CD4-positive, CD25-positive, alpha-beta regulatory T cell (primary cell): ENCODE measurements around the gene SYPL2. TPM values are rescaled to one million over a fixed set of nuclear protein-coding genes. Genes with fewer than 3 reads are reported as not detected.
A peak's percentile ranks its signal among the peaks of the same experiment; 100 is the strongest.

Source experiments
- ATAC-seq, 2 donors: fragments of 150-1000 bp; cut with Tn5 transposase; one replicate each; pipeline ENCODE4 v1.10.0; 2021; ENCODE audit warnings: low read depth in 2 of 2, moderate number of reproducible peaks in 2 of 2, moderate library complexity in 1 of 2
- DNase-seq, 3 donors: peaks; one replicate each; pipeline versions ENCODE4 v3.0.0 to v3.0.0-alpha.2; 2012 to 2022; ENCODE audit warnings: mixed read lengths in 1 of 3
- H3K27ac ChIP-seq: one replicate; pipeline ENCODE4 v1.7.0; 2013; ENCODE audit warnings: mild to moderate bottlenecking, low read length; ENCODE audit not compliant: insufficient read depth, poor library complexity, severe bottlenecking
- H3K27me3 ChIP-seq: one replicate; pipeline ENCODE4 v1.7.0; 2013; ENCODE audit warnings: low read length; ENCODE audit not compliant: control insufficient read depth, insufficient read depth
- H3K36me3 ChIP-seq: one replicate; pipeline ENCODE4 v1.7.0; 2013; ENCODE audit warnings: mild to moderate bottlenecking, low read length, moderate library complexity; ENCODE audit not compliant: control insufficient read depth, insufficient read depth
- H3K4me1 ChIP-seq: 2 replicates; pipeline ENCODE4 v1.7.0; 2013; ENCODE audit warnings: mild to moderate bottlenecking, low read length; ENCODE audit not compliant: insufficient read depth, control insufficient read depth, poor library complexity, severe bottlenecking
- H3K4me3 ChIP-seq: one replicate; pipeline ENCODE4 v1.7.0; 2013; ENCODE audit warnings: low read depth, mild to moderate bottlenecking, low read length, moderate library complexity
- H3K9me3 ChIP-seq, 2 experiments: 1 replicate in 1 of 2; 2 replicates in 1 of 2; pipeline ENCODE4 v1.7.0; 2013; ENCODE audit warnings: low read length in 2 of 2, mild to moderate bottlenecking in 1 of 2, moderate library complexity in 1 of 2; ENCODE audit not compliant: control insufficient read depth in 2 of 2
- H3K27ac Mint-ChIP-seq, 3 donors: one replicate each; pipeline ENCODE4 v1.8.0; 2020 to 2022; ENCODE audit warnings: mild to moderate bottlenecking in 3 of 3, mixed read lengths in 3 of 3, moderate library complexity in 2 of 3
- H3K27me3 Mint-ChIP-seq: one replicate; pipeline ENCODE4 v1.8.0; 2022; ENCODE audit warnings: mild to moderate bottlenecking, mixed read lengths
- H3K36me3 Mint-ChIP-seq: one replicate; pipeline ENCODE4 v1.8.0; 2020; ENCODE audit warnings: mixed read lengths
- H3K4me1 Mint-ChIP-seq, 4 donors: one replicate each; pipeline ENCODE4 v1.8.0; 2020 to 2022; ENCODE audit warnings: mixed read lengths in 4 of 4, mild to moderate bottlenecking in 1 of 4
- H3K4me3 Mint-ChIP-seq, 4 donors: one replicate each; pipeline ENCODE4 v1.8.0; 2020 to 2022; ENCODE audit warnings: mild to moderate bottlenecking in 4 of 4, mixed read lengths in 4 of 4, moderate library complexity in 3 of 4
- H3K9me3 Mint-ChIP-seq, 7 donors: one replicate each; pipeline ENCODE4 v1.8.0; 2020 to 2022; ENCODE audit warnings: mixed read lengths in 7 of 7, mild to moderate bottlenecking in 3 of 7, moderate library complexity in 2 of 7
- polyA plus RNA-seq, 4 donors: library from polyadenylated mRNA; unstranded; fragments of 300-500 nt; fragmentation: Illumina TruSeq; gene quantifications; one replicate each; pipeline ENCODE4 v1.2.3, GENCODE V29; 2021
- total RNA-seq: library from RNA; stranded (reverse); gene quantifications from one replicate; pipeline ENCODE4 v1.2.3, GENCODE V29; 2022

Gene SYPL2
- total RNA-seq = not detected
- polyA plus RNA-seq = not detected

GRCh38 chr1:109466452-109467300 lies at the start of gene SYPL2:
SYPL2 (plus strand) TSS chr1:109466546; CDS start chr1:109466844, 298 bp downstream.
- Histone ChIP-seq H3K27me3 (peaks cover 38% of the 10 kb centered on the region), H3K9me3 (no peaks in the 10 kb centered on the region), H3K4me1 (peaks cover 11% of the 10 kb centered on the region), H3K27ac (no peak within 1 kb of the TSS), H3K4me3 (no peak within 1 kb of the TSS), H3K36me3 (no peaks in the 10 kb centered on the region)
- Mint-ChIP-seq H3K27ac (no peak within 1 kb of the TSS), H3K4me3 (peak within 1 kb of the TSS; percentile 76 to 90 (median 82)), H3K27me3 (peaks cover 94% of the 10 kb centered on the region), H3K36me3 (no peaks in the 10 kb centered on the region), H3K9me3 (peaks cover 0 to 3% (median 0%) of the 10 kb centered on the region in 7 donors), H3K4me1 (peaks cover 0 to 7% (median 5%) of the 10 kb centered on the region in 4 donors)
- ATAC-seq (no peak), DNase-seq (no peak)

- H3K27ac ChIP-seq = peak overlapping the region; percentile 95
- peaks cover 50% of the 10 kb centered on the region for H3K4me1 ChIP-seq
- ATAC-seq (no peak), DNase-seq (no peak)
- H3K36me3 ChIP-seq = peaks cover 27% of the 10 kb centered on the region
- peak overlapping the region; percentile 16 for H3K4me3 ChIP-seq
- Mint-ChIP-seq H3K9me3 (no peaks in the 10 kb centered on the region), H3K27ac (peak overlapping the region; percentile 88 to 99 (median 99)), H3K4me3 (peak overlapping the region; percentile 12 to 73 (median 44)), H3K27me3 (no peaks in the 10 kb centered on the region), H3K4me1 (peaks cover 12 to 62% (median 46%) of the 10 kb centered on the region in 4 donors), H3K36me3 (peaks cover 20% of the 10 kb centered on the region)
- H3K9me3 ChIP-seq = no peaks in the 10 kb centered on the region
- H3K27me3 ChIP-seq = no peaks in the 10 kb centered on the region
These were observed 42.8 kb upstream of the SYPL2 start for GRCh38 chr1:109423498-109423897.

- DNase-seq = peak in 2 of 3 donors; percentile 78 to 87
- Histone ChIP-seq H3K4me3 (peak overlapping the region; percentile 98), H3K36me3 (peaks cover 8% of the 10 kb centered on the region), H3K27ac (peak overlapping the region; percentile 95), H3K27me3 (no peaks in the 10 kb centered on the region), H3K4me1 (peaks cover 50% of the 10 kb centered on the region), H3K9me3 (no peaks in the 10 kb centered on the region)
- Mint-ChIP-seq H3K27ac (peak overlapping the region; percentile 97 to 99 (median 99)), H3K4me3 (peak overlapping the region; percentile 98 to 99 (median 99)), H3K4me1 (peaks cover 12 to 50% (median 40%) of the 10 kb centered on the region in 4 donors), H3K27me3 (no peaks in the 10 kb centered on the region), H3K9me3 (no peaks in the 10 kb centered on the region), H3K36me3 (peaks cover 6% of the 10 kb centered on the region)
- peak; percentile 36 to 43 for ATAC-seq
These were observed 40.7 kb upstream of the SYPL2 start for GRCh38 chr1:109425391-109426280.

GRCh38 chr1:109426281-109427170 lies 39.8 kb upstream of the SYPL2 start, which contains the start of gene PSMA5:
PSMA5 (minus strand) TSS chr1:109426448; CDS start chr1:109426330, 118 bp downstream.
- H3K9me3 Mint-ChIP-seq = no peaks in the 10 kb centered on the region
- H3K4me1 Mint-ChIP-seq = peaks cover 12 to 45% (median 36%) of the 10 kb centered on the region in 4 donors
- no peaks in the 10 kb centered on the region for H3K9me3 ChIP-seq

GRCh38 chr1:109427171-109427467 lies 39.2 kb upstream of the SYPL2 start:
- H3K4me3 Mint-ChIP-seq = peak overlapping the region; percentile 98 to 99 (median 99)
- peaks cover 45% of the 10 kb centered on the region for H3K4me1 ChIP-seq
- peaks cover 3% of the 10 kb centered on the region for H3K36me3 Mint-ChIP-seq
- no peaks in the 10 kb centered on the region for H3K27me3 Mint-ChIP-seq
- no peak for DNase-seq
- no peaks in the 10 kb centered on the region for H3K27me3 ChIP-seq
- H3K27ac Mint-ChIP-seq = peak overlapping the region; percentile 4 to 99 (median 42)
- H3K9me3 ChIP-seq = no peaks in the 10 kb centered on the region
- ATAC-seq = no peak
- H3K4me1 Mint-ChIP-seq = peaks cover 12 to 39% (median 33%) of the 10 kb centered on the region in 4 donors
- no peaks in the 10 kb centered on the region for H3K9me3 Mint-ChIP-seq
- peak overlapping the region; percentile 95 for H3K27ac ChIP-seq
- H3K36me3 ChIP-seq = no peaks in the 10 kb centered on the region
- H3K4me3 ChIP-seq = peak overlapping the region; percentile 98

More at GRCh38 chr1:109426281-109427170, 39.8 kb upstream of the SYPL2 start, which contains the start of gene PSMA5:
- Mint-ChIP-seq H3K27ac (peak within 1 kb of the TSS; percentile 97 to 99 (median 99)), H3K4me3 (peak within 1 kb of the TSS; percentile 98 to 99 (median 99)), H3K27me3 (no peaks in the 10 kb centered on the region), H3K36me3 (peaks cover 3% of the 10 kb centered on the region)
- ATAC-seq = peak; percentile 95 to 96
- H3K27me3 ChIP-seq = no peaks in the 10 kb centered on the region
- no peaks in the 10 kb centered on the region for H3K36me3 ChIP-seq
- peak; percentile 94 to 100 (median 96) for DNase-seq
- H3K4me1 ChIP-seq = peaks cover 50% of the 10 kb centered on the region
- peak within 1 kb of the TSS; percentile 95 for H3K27ac ChIP-seq
- H3K4me3 ChIP-seq = peak within 1 kb of the TSS; percentile 98

DNA sequence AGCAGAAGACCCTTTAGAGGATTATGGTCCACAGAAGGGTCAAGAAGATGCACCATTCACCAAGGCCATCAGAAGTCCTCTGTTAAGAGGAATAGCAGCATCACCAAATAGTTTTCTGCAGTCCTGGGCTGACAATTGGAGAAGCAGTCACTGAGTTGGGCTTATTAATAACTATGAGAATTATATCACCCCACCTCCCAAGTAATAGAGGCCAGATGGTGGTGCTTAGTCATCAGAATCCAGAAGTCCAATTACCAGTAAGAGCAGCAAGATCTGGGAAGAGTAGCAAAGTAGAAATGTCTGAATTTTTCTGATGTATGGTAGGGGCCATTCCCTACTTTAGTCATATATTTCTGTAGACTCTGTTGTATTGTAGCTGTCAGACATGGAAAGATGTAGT lies 34.0 kb upstream of the SYPL2 start:
- H3K36me3 Mint-ChIP-seq = no peaks in the 10 kb centered on the region
- ATAC-seq (no peak), DNase-seq (no peak)
- peaks cover 2 to 5% (median 4%) of the 10 kb centered on the region in 4 donors for H3K4me1 Mint-ChIP-seq
- peaks cover 5% of the 10 kb centered on the region for H3K27me3 Mint-ChIP-seq
- H3K27ac ChIP-seq = no peak overlapping the region
- H3K9me3 Mint-ChIP-seq = peaks cover 0 to 4% (median 0%) of the 10 kb centered on the region in 7 donors
- H3K9me3 ChIP-seq = no peaks in the 10 kb centered on the region
- H3K4me1 ChIP-seq = peaks cover under 1% of the 10 kb centered on the region
- no peak overlapping the region for H3K27ac Mint-ChIP-seq
- H3K27me3 ChIP-seq = no peaks in the 10 kb centered on the region
- H3K36me3 ChIP-seq = no peaks in the 10 kb centered on the region
- no peak overlapping the region for H3K4me3 ChIP-seq
- H3K4me3 Mint-ChIP-seq = no peak overlapping the region

- Mint-ChIP-seq H3K9me3 (peaks cover 0 to 4% (median 0%) of the 10 kb centered on the region in 7 donors), H3K4me1 (no peaks in the 10 kb centered on the region), H3K4me3 (no peak overlapping the region), H3K36me3 (no peaks in the 10 kb centered on the region), H3K27ac (no peak overlapping the region), H3K27me3 (peaks cover 7% of the 10 kb centered on the region)
- no peak for ATAC-seq
- Histone ChIP-seq H3K9me3 (no peaks in the 10 kb centered on the region), H3K4me1 (no peaks in the 10 kb centered on the region), H3K27me3 (no peaks in the 10 kb centered on the region), H3K27ac (no peak overlapping the region), H3K4me3 (no peak overlapping the region), H3K36me3 (no peaks in the 10 kb centered on the region)
- DNase-seq = no peak
These were observed 33.0 kb upstream of the SYPL2 start for GRCh38 chr1:109433322-109433721.
